Fibroblast of skin of left biceps (primary cell): ENCODE data around the gene APBA1.
A peak's percentile ranks its signal among the peaks of the same experiment; 100 is the strongest.
"Not testable (repeated sequence)": the region's sequence is repeated elsewhere in the genome, so short reads cannot be mapped to it uniquely, and the experiment has no call there.

Experiments
- DNase-seq, 2 experiments: peaks; one replicate each; pipeline ENCODE4 v3.0.0-alpha.2; 2013; ENCODE audit warnings: low read depth in 2 of 2

Gene APBA1

GRCh38 chr9:69409936-69410335, 262.2 kb downstream of the APBA1 start:
- DNase-seq = not testable (repeated sequence)

GRCh38 chr9:69400470-69400869, 271.7 kb downstream of the APBA1 start:
- no peak for DNase-seq

- DNase-seq = no peak
These were observed 274.6 kb downstream of the APBA1 start for GRCh38 chr9:69397384-69398214.

- no peak for DNase-seq
These were observed 275.4 kb downstream of the APBA1 start for GRCh38 chr9:69396759-69397158.

- no peak for DNase-seq
These were observed 276.5 kb downstream of the APBA1 start for GRCh38 chr9:69395718-69396117.

- DNase-seq = no peak
These were observed 278.7 kb downstream of the APBA1 start for GRCh38 chr9:69393425-69393824.

GRCh38 chr9:69392826-69393225, 279.3 kb downstream of the APBA1 start:
- no peak for DNase-seq

- no peak for DNase-seq
These were observed 280.2 kb downstream of the APBA1 start for GRCh38 chr9:69391946-69392345.

GRCh38 chr9:69391487-69391886, 280.7 kb downstream of the APBA1 start:
- no peak for DNase-seq

- no peak for DNase-seq
These were observed 282.7 kb downstream of the APBA1 start for GRCh38 chr9:69389437-69389995.

GRCh38 chr9:69388596-69388995, 283.6 kb downstream of the APBA1 start:
- no peak for DNase-seq

GRCh38 chr9:69386651-69387050, 285.5 kb downstream of the APBA1 start:
- no peak for DNase-seq

GRCh38 chr9:69385581-69386033, 286.6 kb downstream of the APBA1 start:
- no peak for DNase-seq

GRCh38 chr9:69382135-69382534, 290.0 kb downstream of the APBA1 start:
- DNase-seq = no peak

GRCh38 chr9:69380811-69381210, 291.4 kb downstream of the APBA1 start:
- DNase-seq = no peak

GRCh38 chr9:69380301-69380700, 291.9 kb downstream of the APBA1 start:
- DNase-seq = no peak

- peak in 1 of 2 experiments; percentile 10 for DNase-seq
These were observed 292.7 kb downstream of the APBA1 start for GRCh38 chr9:69379270-69379982.

- DNase-seq = no peak
These were observed 294.2 kb downstream of the APBA1 start for GRCh38 chr9:69377981-69378380.
